RWPE2 (cell line): ENCODE measurements around the gene COMMD7.

Source experiments
- ATAC-seq: fragments of 200-7000 bp; cut with Tn5 transposase; 3 replicates; pipeline ENCODE4 v1.9.1; 2021; ENCODE audit warnings: low read depth
- DNase-seq: peaks from one replicate; pipeline ENCODE4 v3.0.0-alpha.2; 2020; ENCODE audit warnings: low spot score
- H3K27ac ChIP-seq: fragments of 450-650 bp; 2 replicates; pipeline ENCODE4 v1.5.1; 2017; ENCODE audit warnings: mild to moderate bottlenecking; ENCODE audit not compliant: poor library complexity, severe bottlenecking
- H3K27me3 ChIP-seq: fragments of 250-450 bp; sonication (Bioruptor Pico); 2 replicates; pipeline ENCODE4 v1.5.1; 2021; ENCODE audit warnings: mild to moderate bottlenecking, moderate library complexity; ENCODE audit not compliant: insufficient read depth, poor library complexity, severe bottlenecking
- H3K36me3 ChIP-seq: fragments of 250-450 bp; sonication (Bioruptor Pico); 2 replicates; pipeline ENCODE4 v1.5.1; 2020; ENCODE audit warnings: low read depth, mild to moderate bottlenecking, moderate library complexity
- H3K4me1 ChIP-seq: fragments of 250-450 bp; sonication (Bioruptor Pico); 2 replicates; pipeline ENCODE4 v1.5.1; 2021; ENCODE audit warnings: mild to moderate bottlenecking, moderate library complexity; ENCODE audit not compliant: insufficient read depth, poor library complexity, severe bottlenecking
- H3K4me3 ChIP-seq: fragments of 250-450 bp; sonication (Bioruptor Pico); 2 replicates; pipeline ENCODE4 v1.5.1; 2021; ENCODE audit warnings: mild to moderate bottlenecking, moderate library complexity; ENCODE audit not compliant: severe bottlenecking
- H3K9me3 ChIP-seq: fragments of 250-450 bp; sonication (Bioruptor Pico); 2 replicates; pipeline ENCODE4 v1.5.1; 2021; ENCODE audit warnings: mild to moderate bottlenecking, moderate library complexity; ENCODE audit not compliant: severe bottlenecking
- CTCF ChIP-seq: fragments of 450-650 bp; IDR thresholded peaks from one replicate; pipeline ENCODE4 v1.5.1; 2017; ENCODE audit warnings: mild to moderate bottlenecking, moderate library complexity; ENCODE audit not compliant: poor library complexity, severe bottlenecking

The COMMD7 gene

GRCh38 chr20:32775336-32775991, 32.2 kb upstream of the COMMD7 start:
- Histone ChIP-seq H3K4me3 (no peak overlapping the region), H3K4me1 (peaks cover 16% of the 10 kb centered on the region), H3K9me3 (no peaks in the 10 kb centered on the region), H3K27ac (no peak overlapping the region), H3K36me3 (no peaks in the 10 kb centered on the region), H3K27me3 (no peaks in the 10 kb centered on the region)
- DNase-seq = no peak
- no peak for TF ChIP-seq CTCF
- ATAC-seq = no peak; the same call in 2 of the 3 replicates

GRCh38 chr20:32773855-32774254, 30.6 kb upstream of the COMMD7 start:
- DNase-seq = no peak

GRCh38 chr20:32773223-32773622, 30.0 kb upstream of the COMMD7 start:
- no peak for TF ChIP-seq CTCF
- H3K36me3 ChIP-seq = no peaks in the 10 kb centered on the region
- no peak overlapping the region for H3K4me3 ChIP-seq

More at GRCh38 chr20:32773855-32774254, 30.6 kb upstream of the COMMD7 start:
- no peak for TF ChIP-seq CTCF
- no peak for ATAC-seq
- Histone ChIP-seq H3K4me3 (no peak overlapping the region), H3K27me3 (no peaks in the 10 kb centered on the region), H3K27ac (no peak overlapping the region), H3K9me3 (no peaks in the 10 kb centered on the region), H3K4me1 (peaks cover 16% of the 10 kb centered on the region), H3K36me3 (no peaks in the 10 kb centered on the region)

GRCh38 chr20:32772046-32772445, 28.8 kb upstream of the COMMD7 start:
- Histone ChIP-seq H3K27me3 (no peaks in the 10 kb centered on the region), H3K9me3 (no peaks in the 10 kb centered on the region), H3K4me1 (peaks cover 14% of the 10 kb centered on the region), H3K27ac (no peak overlapping the region), H3K36me3 (no peaks in the 10 kb centered on the region), H3K4me3 (no peak overlapping the region)
- ATAC-seq = no peak
- no peak for DNase-seq
- no peak for TF ChIP-seq CTCF

More at GRCh38 chr20:32773223-32773622, 30.0 kb upstream of the COMMD7 start:
- H3K9me3 ChIP-seq = no peaks in the 10 kb centered on the region
- DNase-seq (no peak), ATAC-seq (no peak)
- no peaks in the 10 kb centered on the region for H3K27me3 ChIP-seq
- no peak overlapping the region for H3K27ac ChIP-seq
- H3K4me1 ChIP-seq = peaks cover 16% of the 10 kb centered on the region
